Stomach (tissue), 9 donors: ENCODE results near the gene SLC39A13. TPM values are rescaled to one million over a fixed set of nuclear protein-coding genes. Genes with fewer than 3 reads are reported as not detected.
"Not testable (repeated sequence)": the region's sequence is repeated elsewhere in the genome, so short reads cannot be mapped to it uniquely, and the experiment has no call there.

ENCODE experiments used
- DNase-seq, 2 donors: peaks; one replicate each; pipeline versions ENCODE4 v3.0.0 to v3.0.0-alpha.2; 2013 to 2019
- H3K27ac ChIP-seq, 5 donors: fragments of 200-600 bp in 4 of 5; sonication (generic) in 4 of 5; one replicate each; pipeline ENCODE4 v1.5.1; 2013 to 2019; ENCODE audit warnings: mild to moderate bottlenecking in 1 of 5, moderate library complexity in 1 of 5
- H3K27me3 ChIP-seq, 3 donors: fragments of 200-600 bp; sonication (generic); one replicate each; pipeline ENCODE4 v1.5.1; 2017 to 2019; ENCODE audit warnings: mixed run types in 1 of 3
- H3K36me3 ChIP-seq, 4 donors: fragments of 200-600 bp; sonication (generic); 1 replicate in 3 of 4; 2 replicates in 1 of 4; pipeline ENCODE4 v1.5.1; 2016 to 2019
- H3K4me1 ChIP-seq, 4 donors: fragments of 200-600 bp; sonication (generic); one replicate each; pipeline ENCODE4 v1.5.1; 2016 to 2019
- H3K4me3 ChIP-seq, 4 donors: fragments of 200-600 bp; sonication (generic) in 3 of 4; one replicate each; pipeline ENCODE4 v1.5.1; 2016 to 2019; ENCODE audit warnings: mild to moderate bottlenecking in 1 of 4
- H3K9me3 ChIP-seq, 4 donors: fragments of 200-600 bp; sonication (generic); one replicate each; pipeline ENCODE4 v1.5.1; 2016 to 2019
- EP300 ChIP-seq: sonication (generic); formaldehyde crosslinking; IDR thresholded peaks from one replicate; pipeline ENCODE4 v1.6.1; 2017; ENCODE audit warnings: antibody characterized with exemption
- POLR2A ChIP-seq, 4 donors: fragments of 450-650 bp; IDR thresholded peaks; one replicate each; pipeline ENCODE4 v1.6.1; 2016; ENCODE audit warnings: antibody characterized with exemption in 4 of 4, control low read depth in 2 of 4, mild to moderate bottlenecking in 1 of 4, moderate library complexity in 1 of 4
- POLR2AphosphoS5 ChIP-seq, 3 donors: sonication (generic); formaldehyde crosslinking; IDR thresholded peaks; one replicate each; pipeline ENCODE4 v1.6.1; 2016; ENCODE audit warnings: antibody characterized with exemption in 3 of 3
- WGBS, 5 donors: extraction: QIAGEN DNeasy Blood & Tissue Kit in 3 of 5; methylation state at CpG; one replicate each; pipeline versions ENCODE4 v1.1.5 to v1.1.7; 2013 to 2018; 5-methylcytosine and 5-hydroxymethylcytosine counted together
- intact Hi-C: fragments of 100-400 bp; cut with DNase I; formaldehyde crosslinking; loops from one replicate; pipeline ENCODE4 v1.15.1; 2023; ENCODE audit warnings: low total_unique reads
- polyA plus RNA-seq, 3 donors: library from polyadenylated mRNA; stranded (reverse); fragments of 200-250 nt; gene quantifications; one replicate each; pipeline ENCODE4 v1.2.3, GENCODE V29; 2013
- total RNA-seq, 5 donors: library from RNA; depleted of rRNA; stranded (reverse); fragments of >200 nt; gene quantifications; one replicate each; pipeline versions ENCODE4 v1.1.0 to v1.2.3, GENCODE V29; 2014 to 2016
- TF ChIP-seq, protein P1 (sequence below), 7 experiments: fragments of 450-650 bp in 4 of 7; fragments of 200-600 bp in 3 of 7; sonication (generic) in 3 of 7; IDR thresholded peaks; one replicate each; pipeline ENCODE4 v1.5.1; 2016 to 2019; ENCODE audit warnings: antibody characterized with exemption in 7 of 7, control low read depth in 2 of 7, mild to moderate bottlenecking in 1 of 7
- donor health status: healthy with polysubstance abuse.
- donor health status: Bipolar disorder and iron deficiency.
- donor health status: healthy.

The SLC39A13 gene
- total and polyA plus RNA-seq, 8 donors: 7.0 to 158 (median 25.9) TPM

DNA sequence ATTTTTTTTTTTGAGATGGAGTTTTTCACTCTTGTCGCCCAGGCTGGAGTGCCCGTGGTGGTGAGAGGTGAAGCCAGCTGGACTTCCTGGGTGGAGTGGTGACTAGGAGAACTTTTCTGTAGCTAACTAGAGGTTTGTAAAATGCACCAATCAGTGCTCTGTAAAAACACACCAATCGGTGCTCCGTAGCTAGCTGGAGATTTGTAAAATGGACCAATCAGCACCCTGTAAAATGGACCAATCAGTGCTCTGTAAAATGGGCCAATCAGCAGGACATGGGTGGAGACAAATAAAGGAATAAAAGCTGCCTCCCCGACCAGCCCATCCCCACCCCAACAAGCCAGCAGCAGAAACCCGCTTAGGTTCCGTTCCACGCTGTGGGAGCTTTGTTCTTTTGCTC, 45.0 kb downstream of the SLC39A13 start:
- intact Hi-C loops: loop anchor here (10.0 kb wide), 1 partner anchor 1029 kb away; no protein-coding TSS in a partner anchor
- H3K27ac ChIP-seq: no peak overlapping the region
- 90 to 96% (median 94%) methylated on average over 8 of the region's 8 CpGs for WGBS, 5 donors

GRCh38 chr11:47454258-47454671, 45.9 kb downstream of the SLC39A13 start:
- H3K4me1 ChIP-seq, H3K36me3 ChIP-seq, H3K4me3 ChIP-seq, H3K9me3 ChIP-seq, H3K27me3 ChIP-seq, H3K27ac ChIP-seq: not testable (repeated sequence)
- TF ChIP-seq POLR2AphosphoS5 (IDR thresholded peaks at IDR 0.05): peak in 1 of 3 donors; percentile 65
- TF ChIP-seq, protein P1, sequence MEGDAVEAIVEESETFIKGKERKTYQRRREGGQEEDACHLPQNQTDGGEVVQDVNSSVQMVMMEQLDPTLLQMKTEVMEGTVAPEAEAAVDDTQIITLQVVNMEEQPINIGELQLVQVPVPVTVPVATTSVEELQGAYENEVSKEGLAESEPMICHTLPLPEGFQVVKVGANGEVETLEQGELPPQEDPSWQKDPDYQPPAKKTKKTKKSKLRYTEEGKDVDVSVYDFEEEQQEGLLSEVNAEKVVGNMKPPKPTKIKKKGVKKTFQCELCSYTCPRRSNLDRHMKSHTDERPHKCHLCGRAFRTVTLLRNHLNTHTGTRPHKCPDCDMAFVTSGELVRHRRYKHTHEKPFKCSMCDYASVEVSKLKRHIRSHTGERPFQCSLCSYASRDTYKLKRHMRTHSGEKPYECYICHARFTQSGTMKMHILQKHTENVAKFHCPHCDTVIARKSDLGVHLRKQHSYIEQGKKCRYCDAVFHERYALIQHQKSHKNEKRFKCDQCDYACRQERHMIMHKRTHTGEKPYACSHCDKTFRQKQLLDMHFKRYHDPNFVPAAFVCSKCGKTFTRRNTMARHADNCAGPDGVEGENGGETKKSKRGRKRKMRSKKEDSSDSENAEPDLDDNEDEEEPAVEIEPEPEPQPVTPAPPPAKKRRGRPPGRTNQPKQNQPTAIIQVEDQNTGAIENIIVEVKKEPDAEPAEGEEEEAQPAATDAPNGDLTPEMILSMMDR (IDR thresholded peaks at IDR 0.05): peak in 5 of 7 experiments; percentile 58 to 85 (median 67)
- DNase-seq: peak; percentile 73 to 94
- intact Hi-C loops: loop anchor here (10.0 kb wide), 1 partner anchor 1029 kb away; no protein-coding TSS in a partner anchor
- 12 to 25% (median 17%) methylated on average over 6 to 8 of the region's 8 CpGs for WGBS, 5 donors

More for the DNA sequence above, 45.0 kb downstream of the SLC39A13 start:
- H3K27me3 ChIP-seq: no peaks in the 10 kb centered on the region
- peaks cover 0 to 7% (median 2%) of the 10 kb centered on the region in 4 donors for H3K4me1 ChIP-seq
- no peaks in the 10 kb centered on the region for H3K9me3 ChIP-seq
- no peak overlapping the region for H3K4me3 ChIP-seq
- DNase-seq: no peak
- peaks cover 0 to under 1% (median 0%) of the 10 kb centered on the region in 4 donors for H3K36me3 ChIP-seq
- TF ChIP-seq, protein P1 (IDR thresholded peaks at IDR 0.05): no peak
- TF ChIP-seq POLR2A (IDR thresholded peaks at IDR 0.05) (no peak), POLR2AphosphoS5 (IDR thresholded peaks at IDR 0.05) (no peak)

DNA sequence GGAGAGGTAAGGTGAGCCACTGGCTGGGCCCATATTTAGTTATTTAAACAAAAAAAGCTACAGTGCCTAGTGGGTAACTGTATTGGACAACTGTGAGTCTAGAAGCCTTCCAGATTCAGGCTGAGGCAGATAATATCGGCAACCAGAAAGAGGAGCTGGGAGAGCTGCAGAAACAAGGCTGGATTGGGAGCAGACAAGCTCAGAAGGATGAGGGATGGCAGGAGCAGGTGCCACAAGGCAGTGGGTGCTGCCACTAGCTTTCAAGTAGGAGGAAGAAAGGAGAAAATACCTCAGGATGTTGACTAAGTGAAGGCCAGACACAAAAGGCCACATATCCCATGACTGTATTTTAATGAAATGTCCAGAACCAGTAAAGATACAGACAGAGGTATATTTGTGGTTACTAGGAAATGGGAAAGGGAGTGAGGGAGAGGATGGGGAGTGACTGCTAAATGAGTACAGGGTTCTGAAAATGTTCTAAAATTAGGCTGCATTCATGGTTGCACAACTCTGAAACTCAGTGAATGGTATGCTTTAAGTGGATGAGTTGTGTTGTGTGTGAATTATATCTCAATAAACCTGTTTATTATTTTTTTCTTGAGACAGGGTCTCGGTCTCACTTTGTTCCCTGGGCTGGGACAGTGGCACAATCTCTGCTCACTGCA, 52.3 kb downstream of the SLC39A13 start:
- TF ChIP-seq POLR2AphosphoS5 (IDR thresholded peaks at IDR 0.05) (no peak), EP300 (no peak), POLR2A (IDR thresholded peaks at IDR 0.05) (no peak)
- TF ChIP-seq, protein P1 (IDR thresholded peaks at IDR 0.05): no peak
- 95 to 100% (median 97%) methylated on average over 2 of the region's 2 CpGs for WGBS, 5 donors

DNA sequence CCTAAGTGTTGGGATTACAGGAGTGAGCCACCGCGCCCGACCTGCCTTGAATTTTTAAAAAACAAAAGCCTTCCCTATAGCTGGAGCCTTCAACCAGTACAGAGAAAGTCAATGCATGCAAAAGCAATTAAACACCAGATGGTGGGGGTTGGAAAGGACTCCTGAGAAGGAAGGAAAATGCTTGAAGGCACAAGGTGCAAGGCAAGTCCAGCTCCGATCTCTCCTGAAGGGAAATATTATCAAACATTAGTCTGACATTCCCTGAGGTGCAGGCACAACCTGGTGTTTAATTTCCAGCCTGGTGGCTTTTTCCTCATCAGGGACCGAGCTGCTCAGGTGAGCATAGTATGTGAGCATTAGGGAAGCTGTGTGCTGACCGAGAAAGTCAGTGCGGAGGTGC, 53.5 kb downstream of the SLC39A13 start:
- no peaks in the 10 kb centered on the region for H3K9me3 ChIP-seq
- no peaks in the 10 kb centered on the region for H3K27me3 ChIP-seq
- 92 to 96% (median 94%) methylated on average over 7 of the region's 7 CpGs for WGBS, 5 donors
- peaks cover 10 to 61% (median 52%) of the 10 kb centered on the region in 4 donors for H3K36me3 ChIP-seq
- H3K4me1 ChIP-seq: peaks cover 6 to 18% (median 13%) of the 10 kb centered on the region in 4 donors
- no peak overlapping the region for H3K4me3 ChIP-seq
- TF ChIP-seq EP300 (no peak), POLR2AphosphoS5 (IDR thresholded peaks at IDR 0.05) (no peak), POLR2A (IDR thresholded peaks at IDR 0.05) (no peak)
- TF ChIP-seq, protein P1 (IDR thresholded peaks at IDR 0.05): no peak
- intact Hi-C loops: no loop called here
- H3K27ac ChIP-seq: no peak overlapping the region
- no peak for DNase-seq

More for the DNA sequence above, 52.3 kb downstream of the SLC39A13 start:
- no peak for DNase-seq
- Histone ChIP-seq H3K4me1 (peaks cover 0 to 6% (median 3%) of the 10 kb centered on the region in 4 donors), H3K9me3 (no peaks in the 10 kb centered on the region), H3K36me3 (peaks cover 10 to 61% (median 52%) of the 10 kb centered on the region in 4 donors), H3K4me3 (no peak overlapping the region), H3K27me3 (no peaks in the 10 kb centered on the region), H3K27ac (no peak overlapping the region)
- intact Hi-C loops: no loop called here
